Activated CD8-positive, alpha-beta T cell treated with anti-CD3 and anti-CD28 coated beads for 36 hours (primary cell): ENCODE measurements around the gene UBAC2. TPM values are rescaled to one million over a fixed set of nuclear protein-coding genes. Genes with fewer than 3 reads are reported as not detected.

Experiments
- ATAC-seq: fragments of 200-7000 bp; cut with Tn5 transposase; one replicate; pipeline ENCODE4 v1.10.0; 2021; ENCODE audit warnings: mild to moderate bottlenecking, moderate library complexity
- CTCF ChIA-PET: fragments of 350-600 bp; sonication (Branson Sonifier 250); formaldehyde crosslinking; loops from one replicate; lab custom pipeline; 2021; ENCODE audit warnings: antibody characterized with exemption; lab: Charles Lee
- POLR2A ChIA-PET: fragments of 350-600 bp; sonication (Branson Sonifier 250); formaldehyde crosslinking; loops from one replicate; lab custom pipeline; 2021; ENCODE audit warnings: antibody characterized with exemption; lab: Charles Lee
- DNase-seq: peaks from one replicate; pipeline ENCODE4 v3.0.0-alpha.2; 2020
- H3K27ac Mint-ChIP-seq: one replicate; pipeline ENCODE4 v1.8.0; 2021; ENCODE audit warnings: mild to moderate bottlenecking, mixed read lengths
- H3K27me3 Mint-ChIP-seq: one replicate; pipeline ENCODE4 v1.8.0; 2021; ENCODE audit warnings: mixed read lengths
- H3K36me3 Mint-ChIP-seq: one replicate; pipeline ENCODE4 v1.8.0; 2021; ENCODE audit warnings: low read depth, mixed read lengths
- H3K4me1 Mint-ChIP-seq: one replicate; pipeline ENCODE4 v1.8.0; 2021; ENCODE audit warnings: low read depth, mixed read lengths
- H3K4me3 Mint-ChIP-seq: one replicate; pipeline ENCODE4 v1.8.0; 2021; ENCODE audit warnings: mild to moderate bottlenecking, moderate library complexity, mixed read lengths
- H3K9me3 Mint-ChIP-seq: one replicate; pipeline ENCODE4 v1.8.0; 2021; ENCODE audit warnings: mixed read lengths
- CTCF ChIP-seq: fragments of 200-600 bp; IDR thresholded peaks from one replicate; pipeline ENCODE4 v1.8.0; 2022; ENCODE audit warnings: antibody characterized with exemption, mild to moderate bottlenecking
- intact Hi-C: fragments of 100-400 bp; cut with micrococcal nuclease; formaldehyde crosslinking; loops from one replicate; pipeline ENCODE4 v1.10.0; 2022
- total RNA-seq, 2 experiments: library from RNA; stranded (reverse); gene quantifications; one replicate each; pipeline ENCODE4 v1.2.3, GENCODE V29; 2021

Gene UBAC2
- total RNA-seq, 2 experiments from 2014 or later = 63.7 to 68.4 TPM

- Mint-ChIP-seq H3K9me3 (no peaks in the 10 kb centered on the region), H3K4me3 (no peak overlapping the region), H3K27ac (peak overlapping the region; percentile 85), H3K4me1 (peaks cover 84% of the 10 kb centered on the region), H3K36me3 (peaks cover 71% of the 10 kb centered on the region), H3K27me3 (no peaks in the 10 kb centered on the region)
- intact Hi-C loops = loop anchor here (5.0 kb wide), 2 partner anchors 41 to 81 kb away; no protein-coding TSS in a partner anchor
- CTCF ChIA-PET = interaction anchor here (0.7 to 3.3 kb wide), 17 partner anchors 7 to 422 kb away, joined by 3 to 27 read pairs (median 4); no protein-coding TSS in a partner anchor
- ATAC-seq (no peak), DNase-seq (no peak)
- POLR2A ChIA-PET = interaction anchor here (0.7 to 3.8 kb wide), 11 partner anchors 11 to 81 kb away, joined by 3 to 26 read pairs (median 6); no protein-coding TSS in a partner anchor
- TF ChIP-seq CTCF = no peak
Observed at GRCh38 chr13:99353246-99353600, 152.6 kb downstream of the UBAC2 start.

DNA sequence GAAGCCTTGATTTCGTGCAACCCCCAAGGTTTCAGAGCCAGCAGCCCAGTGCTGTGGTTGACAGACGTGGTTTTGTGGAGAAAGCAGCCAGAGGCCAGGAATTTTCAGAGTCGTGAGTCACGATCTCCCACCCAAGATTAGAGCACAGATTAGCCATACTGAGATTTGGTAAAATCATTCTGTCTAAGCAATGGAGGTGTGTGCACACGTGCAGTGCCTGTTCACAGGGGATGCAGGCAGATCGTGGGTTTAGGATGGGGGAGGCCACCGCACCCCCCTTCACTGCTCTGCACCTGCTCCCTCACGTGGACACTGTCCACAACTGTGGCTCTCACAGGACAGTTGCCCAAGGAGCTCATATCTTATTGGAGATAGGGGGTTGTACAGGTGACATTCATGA is 153.2 kb downstream of the UBAC2 start:
- Mint-ChIP-seq H3K4me3 (peak overlapping the region; percentile 13), H3K36me3 (peaks cover 75% of the 10 kb centered on the region), H3K9me3 (no peaks in the 10 kb centered on the region), H3K4me1 (peaks cover 87% of the 10 kb centered on the region), H3K27me3 (no peaks in the 10 kb centered on the region), H3K27ac (peak overlapping the region; percentile 85)
- ChIA-PET CTCF (interaction anchor here (0.7 to 3.3 kb wide), 10 partner anchors 23 to 421 kb away, joined by 3 to 27 read pairs (median 4); no protein-coding TSS in a partner anchor), POLR2A (interaction anchor here (0.7 to 3.8 kb wide), 7 partner anchors 8 to 40 kb away, joined by 3 to 26 read pairs (median 5); no protein-coding TSS in a partner anchor)
- intact Hi-C loops = loop anchor here (5.0 kb wide), 2 partner anchors 42 to 82 kb away; no protein-coding TSS in a partner anchor
- TF ChIP-seq CTCF = no peak
- DNase-seq = peak; percentile 23
- no peak for ATAC-seq

- CTCF ChIA-PET = interaction anchor here (0.8 to 2.8 kb wide), 6 partner anchors 27 to 89 kb away, joined by 3 to 12 read pairs (median 5); no protein-coding TSS in a partner anchor
Observed at GRCh38 chr13:99354371-99354951, 153.8 kb downstream of the UBAC2 start.

GRCh38 chr13:99355267-99356011 is 154.8 kb downstream of the UBAC2 start:
- DNase-seq = peak; percentile 39
- Mint-ChIP-seq H3K27me3 (no peaks in the 10 kb centered on the region), H3K4me1 (peaks cover 97% of the 10 kb centered on the region), H3K36me3 (peaks cover 83% of the 10 kb centered on the region), H3K4me3 (peak overlapping the region; percentile 56), H3K9me3 (no peaks in the 10 kb centered on the region), H3K27ac (peak overlapping the region; percentile 93)
- TF ChIP-seq CTCF = no peak
- intact Hi-C loops = loop anchor here (2.0 kb wide), 2 partner anchors 29 to 33 kb away; no protein-coding TSS in a partner anchor
- no peak for ATAC-seq
- ChIA-PET CTCF (interaction anchor here (1.2 to 1.7 kb wide), 2 partner anchors 26 to 84 kb away, joined by 3 to 4 read pairs; no protein-coding TSS in a partner anchor), POLR2A (interaction anchor here (0.9 to 2.8 kb wide), 8 partner anchors 11 to 49 kb away, joined by 3 to 12 read pairs (median 6); no protein-coding TSS in a partner anchor)

More at GRCh38 chr13:99354371-99354951, 153.8 kb downstream of the UBAC2 start:
- H3K4me3 Mint-ChIP-seq = peak overlapping the region; percentile 25
- H3K4me1 Mint-ChIP-seq = peaks cover 92% of the 10 kb centered on the region
- peaks cover 78% of the 10 kb centered on the region for H3K36me3 Mint-ChIP-seq
- ATAC-seq (no peak), DNase-seq (peak; percentile 54)
- intact Hi-C loops = loop anchor here (5.0 kb wide), 2 partner anchors 42 to 82 kb away; no protein-coding TSS in a partner anchor
- POLR2A ChIA-PET = interaction anchor here (0.7 to 3.6 kb wide), 7 partner anchors 9 to 48 kb away, joined by 3 to 26 read pairs (median 4); no protein-coding TSS in a partner anchor
- no peaks in the 10 kb centered on the region for H3K9me3 Mint-ChIP-seq
- no peak for TF ChIP-seq CTCF
- no peaks in the 10 kb centered on the region for H3K27me3 Mint-ChIP-seq
- H3K27ac Mint-ChIP-seq = peak overlapping the region; percentile 85
